GM18858 (cell line): ENCODE results near the gene A1BG.

Experiments used
- ATAC-seq: cut with Tn5 transposase; IDR thresholded peaks from one replicate; pipeline ENCODE4 v1.9.1; 2021; ENCODE audit not compliant: unreplicated experiment

Gene A1BG

GRCh38 chr19:58352760-58353671 is at the start of gene A1BG:
Gene A1BG (minus strand): TSS chr19:58353492. CDS start chr19:58353437, 55 bp downstream.
- ATAC-seq, result no peak

GRCh38 chr19:58401840-58402421 is 48.6 kb upstream of the A1BG start:
- ATAC-seq, result no peak

- ATAC-seq, result peak; percentile 98
Measured at GRCh38 chr19:58400916-58401839, 47.9 kb upstream of the A1BG start.

GRCh38 chr19:58400316-58400915 is 47.1 kb upstream of the A1BG start:
- ATAC-seq, result no peak

- ATAC-seq, result no peak
Measured at GRCh38 chr19:58399903-58400302, 46.6 kb upstream of the A1BG start.

GRCh38 chr19:58398545-58398944 is 45.3 kb upstream of the A1BG start:
- ATAC-seq, result no peak

- ATAC-seq, result no peak
Measured at GRCh38 chr19:58398087-58398486, 44.8 kb upstream of the A1BG start.

- ATAC-seq, result no peak
Measured at GRCh38 chr19:58397533-58398037, 44.3 kb upstream of the A1BG start.

GRCh38 chr19:58396691-58397532 is 43.6 kb upstream of the A1BG start:
- no peak for ATAC-seq

- no peak for ATAC-seq
Measured at GRCh38 chr19:58395979-58396627, 42.8 kb upstream of the A1BG start.

GRCh38 chr19:58395220-58395978 is 42.1 kb upstream of the A1BG start, which contains the start of gene RNF225:
Gene RNF225 (plus strand): TSS chr19:58395656. CDS start chr19:58396090, 434 bp downstream.
- no peak for ATAC-seq

- ATAC-seq, result no peak
Measured at GRCh38 chr19:58394821-58395219, 41.5 kb upstream of the A1BG start.

GRCh38 chr19:58393725-58394033 is 40.4 kb upstream of the A1BG start:
- ATAC-seq, result no peak

GRCh38 chr19:58392945-58393724 is 39.8 kb upstream of the A1BG start:
- ATAC-seq, result no peak

- ATAC-seq, result no peak
Measured at GRCh38 chr19:58388175-58388526, 34.9 kb upstream of the A1BG start.

GRCh38 chr19:58387338-58388174 is 34.3 kb upstream of the A1BG start:
- no peak for ATAC-seq
